ENCODE measurements around the gene KLB.
A peak's percentile ranks its signal among the peaks of the same experiment; 100 is the strongest.

KLB gene

GRCh38 chr4:39429476-39430334, 23.0 kb downstream of the KLB start:
- Histone ChIP-seq H3K27me3 (ENCODE audit: insufficient read depth, low read depth, severe bottlenecking) (no peaks in the 10 kb centered on the region), H3K9me3 (ENCODE audit: severe bottlenecking) (no peaks in the 10 kb centered on the region), H3K36me3 (no peaks in the 10 kb centered on the region), H3K27ac (no peak overlapping the region), H3K4me3 (ENCODE audit: low read depth, low read length) (no peak overlapping the region)
- no peak for TF ChIP-seq CTCF (IDR thresholded peaks at IDR 0.05; ENCODE audit: low read depth, low read length)
- no peak for DNase-seq

GRCh38 chr4:39433878-39434492, 27.3 kb downstream of the KLB start:
- no peak overlapping the region for H3K27ac ChIP-seq
- no peak for TF ChIP-seq CTCF (IDR thresholded peaks at IDR 0.05; ENCODE audit: low read depth, low read length)
- DNase-seq = no peak
- H3K9me3 ChIP-seq (ENCODE audit: severe bottlenecking) = no peaks in the 10 kb centered on the region
- no peaks in the 10 kb centered on the region for H3K27me3 ChIP-seq (ENCODE audit: insufficient read depth, low read depth, severe bottlenecking)
- H3K36me3 ChIP-seq = no peaks in the 10 kb centered on the region
- no peak overlapping the region for H3K4me3 ChIP-seq (ENCODE audit: low read depth, low read length)

GRCh38 chr4:39435659-39436563, 29.2 kb downstream of the KLB start:
- no peak overlapping the region for H3K4me3 ChIP-seq (ENCODE audit: low read depth, low read length)
- no peak for DNase-seq
- H3K27ac ChIP-seq = no peak overlapping the region
- TF ChIP-seq CTCF (IDR thresholded peaks at IDR 0.05; ENCODE audit: low read depth, low read length) = peak; percentile 59
- H3K9me3 ChIP-seq (ENCODE audit: severe bottlenecking) = no peaks in the 10 kb centered on the region
- H3K36me3 ChIP-seq = no peaks in the 10 kb centered on the region
- H3K27me3 ChIP-seq (ENCODE audit: insufficient read depth, low read depth, severe bottlenecking) = no peaks in the 10 kb centered on the region

DNA sequence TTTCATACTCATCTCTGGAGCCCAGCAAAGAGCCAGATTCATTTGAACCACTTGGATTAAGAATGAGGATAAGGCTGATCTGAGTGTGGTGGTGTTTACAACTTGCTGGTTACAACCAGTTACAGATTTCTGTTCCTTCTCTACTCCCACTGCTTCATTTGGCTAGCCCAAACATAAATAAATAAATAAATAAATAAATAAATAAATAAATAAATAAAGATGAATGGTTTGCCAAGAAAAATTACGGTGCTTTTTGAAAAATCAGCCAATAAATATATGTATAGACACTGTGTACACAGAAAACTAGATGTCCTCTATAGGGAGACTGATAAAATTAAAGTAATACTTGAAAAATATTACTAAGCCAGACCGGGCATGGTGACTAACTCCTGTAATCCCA, 34.9 kb downstream of the KLB start:
- DNase-seq = no peak
- Histone ChIP-seq H3K9me3 (ENCODE audit: severe bottlenecking) (peaks cover 2% of the 10 kb centered on the region), H3K4me3 (ENCODE audit: low read depth, low read length) (no peak overlapping the region), H3K27me3 (ENCODE audit: insufficient read depth, low read depth, severe bottlenecking) (no peaks in the 10 kb centered on the region), H3K36me3 (peaks cover 1% of the 10 kb centered on the region; the same call in 1 of the 2 replicates), H3K27ac (no peak overlapping the region)
- no peak for TF ChIP-seq CTCF (IDR thresholded peaks at IDR 0.05; ENCODE audit: low read depth, low read length)

DNA sequence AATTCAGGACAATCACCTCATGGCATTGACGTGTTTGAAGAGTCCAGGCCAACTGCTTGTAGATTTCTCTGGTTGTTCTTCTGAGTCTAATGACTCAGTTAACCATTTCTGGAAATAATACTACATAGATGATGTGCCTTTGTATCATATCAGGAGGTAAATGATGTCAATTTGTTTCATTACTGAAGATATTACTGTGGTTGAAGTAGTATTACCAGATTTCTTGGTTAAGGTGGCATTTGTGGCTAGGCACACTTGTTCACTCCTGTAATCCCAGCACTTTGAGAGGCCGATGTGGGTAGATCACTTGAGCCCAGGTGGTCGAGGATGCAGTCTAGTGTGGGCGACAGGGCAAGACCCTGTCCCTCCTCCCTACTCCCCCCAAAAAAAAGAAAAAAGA, 36.3 kb downstream of the KLB start:
- TF ChIP-seq CTCF (IDR thresholded peaks at IDR 0.05; ENCODE audit: low read depth, low read length) = no peak
- no peak overlapping the region for H3K4me3 ChIP-seq (ENCODE audit: low read depth, low read length)
- DNase-seq = no peak
- H3K27me3 ChIP-seq (ENCODE audit: insufficient read depth, low read depth, severe bottlenecking) = no peaks in the 10 kb centered on the region
- peaks cover 13% of the 10 kb centered on the region for H3K36me3 ChIP-seq
- no peak overlapping the region for H3K27ac ChIP-seq
- peaks cover 2% of the 10 kb centered on the region for H3K9me3 ChIP-seq (ENCODE audit: severe bottlenecking)
